Measurements from ENCODE around the gene ADGRG2. TPM values are rescaled to one million over a fixed set of nuclear protein-coding genes. Genes with fewer than 3 reads are reported as not detected.

The ADGRG2 gene
- total RNA-seq, 2 experiments from 2014 or later: not detected

GRCh38 chrX:18974993-18975392 is 147.3 kb downstream of the ADGRG2 start:
- TF ChIP-seq EZH2phosphoT487 (IDR thresholded peaks at IDR 0.05; ENCODE audit: borderline replicate concordance, low read depth, low read length): no peak
- TF ChIP-seq, protein P1, sequence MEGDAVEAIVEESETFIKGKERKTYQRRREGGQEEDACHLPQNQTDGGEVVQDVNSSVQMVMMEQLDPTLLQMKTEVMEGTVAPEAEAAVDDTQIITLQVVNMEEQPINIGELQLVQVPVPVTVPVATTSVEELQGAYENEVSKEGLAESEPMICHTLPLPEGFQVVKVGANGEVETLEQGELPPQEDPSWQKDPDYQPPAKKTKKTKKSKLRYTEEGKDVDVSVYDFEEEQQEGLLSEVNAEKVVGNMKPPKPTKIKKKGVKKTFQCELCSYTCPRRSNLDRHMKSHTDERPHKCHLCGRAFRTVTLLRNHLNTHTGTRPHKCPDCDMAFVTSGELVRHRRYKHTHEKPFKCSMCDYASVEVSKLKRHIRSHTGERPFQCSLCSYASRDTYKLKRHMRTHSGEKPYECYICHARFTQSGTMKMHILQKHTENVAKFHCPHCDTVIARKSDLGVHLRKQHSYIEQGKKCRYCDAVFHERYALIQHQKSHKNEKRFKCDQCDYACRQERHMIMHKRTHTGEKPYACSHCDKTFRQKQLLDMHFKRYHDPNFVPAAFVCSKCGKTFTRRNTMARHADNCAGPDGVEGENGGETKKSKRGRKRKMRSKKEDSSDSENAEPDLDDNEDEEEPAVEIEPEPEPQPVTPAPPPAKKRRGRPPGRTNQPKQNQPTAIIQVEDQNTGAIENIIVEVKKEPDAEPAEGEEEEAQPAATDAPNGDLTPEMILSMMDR (conservative IDR thresholded peaks at IDR 0.05; ENCODE audit: low read length): no peak
- CTCF ChIA-PET (ENCODE audit: unreplicated experiment): no interaction called here

DNA sequence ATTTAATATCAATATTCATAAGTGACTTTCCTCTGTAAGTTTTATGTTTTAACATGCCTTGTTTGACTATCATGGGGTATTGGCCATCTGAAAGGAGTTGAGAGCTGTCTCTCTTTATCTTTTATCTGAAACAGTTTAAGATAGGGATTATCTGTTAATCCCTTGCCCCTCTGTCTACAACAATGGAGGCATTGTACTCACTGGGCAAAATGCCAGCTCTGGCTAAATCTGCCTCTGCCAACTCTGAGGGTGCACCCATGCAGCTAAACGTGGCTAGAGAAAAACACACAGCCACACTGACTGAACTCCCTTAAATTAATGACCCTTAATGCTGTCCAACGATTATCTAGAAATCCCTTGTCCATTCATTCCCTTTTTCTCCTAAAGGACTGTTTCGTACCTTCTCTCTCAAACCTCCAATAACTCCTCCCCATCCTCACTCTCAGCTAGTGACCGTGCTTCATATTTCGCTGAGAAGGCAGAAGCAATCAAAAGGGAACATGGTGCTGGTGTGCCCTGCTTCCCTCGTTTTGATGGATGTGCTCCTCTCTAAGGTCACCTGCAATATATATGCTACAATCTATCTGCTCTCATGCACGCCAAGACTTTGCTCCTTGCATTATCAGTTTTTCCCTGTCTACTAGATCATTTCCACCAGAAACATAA is 148.6 kb downstream of the ADGRG2 start:
- no peaks in the 10 kb centered on the region for H4K20me1 ChIP-seq (ENCODE audit: insufficient read depth, low read length)
- intact Hi-C loops (cut with micrococcal nuclease; ENCODE audit: unreplicated experiment): no loop called here

More at GRCh38 chrX:18974993-18975392, 147.3 kb downstream of the ADGRG2 start:
- no peaks in the 10 kb centered on the region for H4K20me1 ChIP-seq (ENCODE audit: insufficient read depth, low read length)
- no peaks in the 10 kb centered on the region for H3K79me2 ChIP-seq (ENCODE audit: insufficient read depth, low read depth, low read length)
- no peaks in the 10 kb centered on the region for H3K9me2 ChIP-seq (ENCODE audit: insufficient read depth, low read length)
- no peak overlapping the region for H3K4me2 ChIP-seq (ENCODE audit: low read length)
- intact Hi-C loops (cut with micrococcal nuclease; ENCODE audit: unreplicated experiment): no loop called here
- no peaks in the 10 kb centered on the region for H3K9me3 ChIP-seq (ENCODE audit: low read length)
- no peak overlapping the region for H3K27ac ChIP-seq (ENCODE audit: low read depth, low read length, poor library complexity, severe bottlenecking)
- H2AFZ ChIP-seq (ENCODE audit: low read length): no peak overlapping the region
- no peaks in the 10 kb centered on the region for H3K36me3 ChIP-seq (ENCODE audit: insufficient read depth, low read length)
- H3K4me3 ChIP-seq (ENCODE audit: low read depth, low read length, poor library complexity, severe bottlenecking): no peak overlapping the region
- POLR2A ChIA-PET: no interaction called here
- no peak for DNase-seq (ENCODE audit: low spot score)
- no peaks in the 10 kb centered on the region for H3K4me1 ChIP-seq (ENCODE audit: insufficient read depth, low read length, poor library complexity, severe bottlenecking)
- no TSS peak for BruUV-seq (replicated peaks)

DNA sequence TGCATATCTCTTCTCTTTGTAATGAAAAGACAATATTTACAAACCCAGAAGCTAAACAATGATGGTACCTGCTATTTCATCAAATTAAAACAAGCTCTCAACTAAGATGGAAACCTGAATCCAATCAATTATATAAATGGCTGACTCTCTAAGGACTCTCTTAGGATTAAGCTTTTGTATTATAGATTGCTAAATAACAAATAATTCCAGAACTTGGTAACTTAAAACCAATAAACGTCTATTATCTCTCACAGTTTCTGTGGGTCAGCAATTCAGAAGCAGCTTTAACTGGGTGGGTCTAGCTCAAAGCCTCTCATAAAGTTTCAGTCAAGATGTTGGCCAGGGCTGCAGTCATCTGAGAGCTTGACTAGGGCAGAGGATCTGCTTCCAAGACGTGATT is 150.8 kb downstream of the ADGRG2 start:
- H3K4me1 ChIP-seq (ENCODE audit: insufficient read depth, low read length, poor library complexity, severe bottlenecking): no peaks in the 10 kb centered on the region
- no peaks in the 10 kb centered on the region for H3K9me3 ChIP-seq (ENCODE audit: low read length)
- no peaks in the 10 kb centered on the region for H3K79me2 ChIP-seq (ENCODE audit: insufficient read depth, low read depth, low read length)
- ChIA-PET CTCF (ENCODE audit: unreplicated experiment) (no interaction called here), POLR2A (interaction anchor here (1.6 kb wide), 1 partner anchor 14 kb away, joined by 6 read pairs; no protein-coding TSS in a partner anchor)
- no peak overlapping the region for H2AFZ ChIP-seq (ENCODE audit: low read length)
- intact Hi-C loops (cut with micrococcal nuclease; ENCODE audit: unreplicated experiment): no loop called here
- H3K4me3 ChIP-seq (ENCODE audit: low read depth, low read length, poor library complexity, severe bottlenecking): no peak overlapping the region
- no peaks in the 10 kb centered on the region for H4K20me1 ChIP-seq (ENCODE audit: insufficient read depth, low read length)
- DNase-seq (ENCODE audit: low spot score): no peak
- TF ChIP-seq EZH2phosphoT487 (IDR thresholded peaks at IDR 0.05; ENCODE audit: borderline replicate concordance, low read depth, low read length): no peak
- TF ChIP-seq, protein P1 (conservative IDR thresholded peaks at IDR 0.05; ENCODE audit: low read length): no peak
- H3K27ac ChIP-seq (ENCODE audit: low read depth, low read length, poor library complexity, severe bottlenecking): no peak overlapping the region
- H3K9me2 ChIP-seq (ENCODE audit: insufficient read depth, low read length): no peaks in the 10 kb centered on the region
- H3K4me2 ChIP-seq (ENCODE audit: low read length): no peak overlapping the region
- no peaks in the 10 kb centered on the region for H3K36me3 ChIP-seq (ENCODE audit: insufficient read depth, low read length)
- BruUV-seq (replicated peaks): no TSS peak

More for the DNA sequence above, 148.6 kb downstream of the ADGRG2 start:
- Histone ChIP-seq H3K27ac (ENCODE audit: low read depth, low read length, poor library complexity, severe bottlenecking) (no peak overlapping the region), H2AFZ (ENCODE audit: low read length) (no peak overlapping the region), H3K9me2 (ENCODE audit: insufficient read depth, low read length) (no peaks in the 10 kb centered on the region), H3K4me3 (ENCODE audit: low read depth, low read length, poor library complexity, severe bottlenecking) (no peak overlapping the region), H3K4me1 (ENCODE audit: insufficient read depth, low read length, poor library complexity, severe bottlenecking) (no peaks in the 10 kb centered on the region), H3K9me3 (ENCODE audit: low read length) (no peaks in the 10 kb centered on the region), H3K79me2 (ENCODE audit: insufficient read depth, low read depth, low read length) (no peaks in the 10 kb centered on the region), H3K4me2 (ENCODE audit: low read length) (no peak overlapping the region), H3K36me3 (ENCODE audit: insufficient read depth, low read length) (no peaks in the 10 kb centered on the region)
- TF ChIP-seq, protein P1 (conservative IDR thresholded peaks at IDR 0.05; ENCODE audit: low read length): no peak
- no peak for TF ChIP-seq EZH2phosphoT487 (IDR thresholded peaks at IDR 0.05; ENCODE audit: borderline replicate concordance, low read depth, low read length)
- ChIA-PET CTCF (ENCODE audit: unreplicated experiment) (no interaction called here), POLR2A (no interaction called here)
- DNase-seq (ENCODE audit: low spot score): no peak
- BruUV-seq (replicated peaks): no TSS peak

All from OCI-LY7 (cell line).